SU-DHL-6 (cell line): Measurements from ENCODE around the gene ZNF592.

ENCODE experiments used
- H2AFZ ChIP-seq: fragments of 200-600 bp; sonication (generic); 2 replicates; pipeline ENCODE4 v1.6.1; 2014; ENCODE audit warnings: low read depth, mild to moderate bottlenecking, moderate library complexity, mixed read lengths, antibody characterized with exemption, low read length; ENCODE audit not compliant: severe bottlenecking
- H3F3A ChIP-seq: fragments of 200-600 bp; shearing (Covaris generic); 2 replicates; pipeline ENCODE4 v1.6.0; 2016; ENCODE audit warnings: antibody characterized with exemption, mild to moderate bottlenecking; ENCODE audit not compliant: insufficient read depth
- H3K27ac ChIP-seq: fragments of 200-600 bp; sonication (generic); 2 replicates; pipeline ENCODE4 v1.5.1; 2016; ENCODE audit warnings: low read depth, mild to moderate bottlenecking, low read length, moderate library complexity, mixed read lengths
- H3K27me3 ChIP-seq: fragments of 200-600 bp; sonication (generic), shearing (Covaris generic); 2 replicates; pipeline ENCODE4 v1.6.0; 2014; ENCODE audit warnings: mild to moderate bottlenecking, low read length
- H3K36me3 ChIP-seq: fragments of 200-600 bp; sonication (generic); 2 replicates; pipeline ENCODE4 v1.6.1; 2014; ENCODE audit warnings: mild to moderate bottlenecking, low read length, mixed read lengths
- H3K4me2 ChIP-seq: fragments of 300-600, 200-600 bp; shearing (Covaris generic), sonication (generic); 2 replicates; pipeline ENCODE4 v1.6.0; 2014; ENCODE audit warnings: low read length, low read depth, mild to moderate bottlenecking; ENCODE audit not compliant: poor library complexity, severe bottlenecking
- H3K4me3 ChIP-seq: fragments of 200-600 bp; sonication (generic); 2 replicates; pipeline ENCODE4 v1.5.1; 2014; ENCODE audit warnings: antibody characterized with exemption, low read length, mild to moderate bottlenecking, mixed read lengths; ENCODE audit not compliant: insufficient read depth, poor library complexity, severe bottlenecking
- H3K79me2 ChIP-seq: fragments of 200-600 bp; sonication (generic); 2 replicates; pipeline ENCODE4 v1.6.1; 2014; ENCODE audit warnings: mild to moderate bottlenecking, low read length, moderate library complexity; ENCODE audit not compliant: insufficient read depth
- H3K9ac ChIP-seq: fragments of 200-600 bp; sonication (generic); 2 replicates; pipeline ENCODE4 v1.7.0; 2014; ENCODE audit warnings: mild to moderate bottlenecking, low read length
- H3K9me2 ChIP-seq: fragments of 200-600 bp; sonication (generic); replicated peaks from 2 replicates; pipeline ENCODE4 v1.6.1; 2014; ENCODE audit warnings: low read length; ENCODE audit not compliant: insufficient read depth
- H3K9me3 ChIP-seq: fragments of 200-600 bp; sonication (generic); 2 replicates; pipeline ENCODE4 v1.6.1; 2014; ENCODE audit warnings: low read length, mixed read lengths; ENCODE audit not compliant: insufficient read depth
- H4K20me1 ChIP-seq: fragments of 200-600 bp; sonication (generic); 2 replicates; pipeline ENCODE4 v1.6.1; 2014; ENCODE audit warnings: low read depth, mild to moderate bottlenecking, antibody characterized with exemption, low read length, moderate library complexity, mixed read lengths
- CTCF ChIP-seq: fragments of 200-600 bp; sonication (generic); IDR thresholded peaks from one replicate; pipeline ENCODE4 v1.5.1; 2017; ENCODE audit warnings: antibody characterized with exemption, mild to moderate bottlenecking, low read length, moderate library complexity; ENCODE audit not compliant: insufficient read depth, poor library complexity, severe bottlenecking
- EZH2phosphoT487 ChIP-seq: fragments of 200-600 bp; sonication (generic), shearing (Covaris generic); conservative IDR thresholded peaks from 2 replicates; pipeline ENCODE4 v1.6.1; 2018; ENCODE audit warnings: mild to moderate bottlenecking, antibody characterized with exemption, low read length, moderate library complexity, mixed read lengths

The ZNF592 gene

GRCh38 chr15:84797212-84797611, 48.8 kb downstream of the ZNF592 start:
- H3K4me2 ChIP-seq, result no peak overlapping the region
- no peaks in the 10 kb centered on the region for H3K27me3 ChIP-seq
- H3F3A ChIP-seq, result no peaks in the 10 kb centered on the region
- 0 out of 2 replicates have a peak, but pooled peaks cover 4% of the 10 kb centered on the region for H3K79me2 ChIP-seq
- H3K27ac ChIP-seq, result no peak overlapping the region
- peaks cover 8% of the 10 kb centered on the region for H3K36me3 ChIP-seq
- no peaks in the 10 kb centered on the region for H3K9me3 ChIP-seq
- H3K9ac ChIP-seq, result no peak overlapping the region
- no peaks in the 10 kb centered on the region for H4K20me1 ChIP-seq
- H2AFZ ChIP-seq, result no peak overlapping the region
- TF ChIP-seq EZH2phosphoT487 (no peak), CTCF (no peak)
- no peak overlapping the region for H3K4me3 ChIP-seq
- H3K9me2 ChIP-seq, result no peaks in the 10 kb centered on the region

GRCh38 chr15:84797801-84798200, 49.4 kb downstream of the ZNF592 start:
- TF ChIP-seq EZH2phosphoT487, result no peak
- TF ChIP-seq CTCF, result no peak
- Histone ChIP-seq H3F3A (no peaks in the 10 kb centered on the region), H3K4me3 (no peak overlapping the region), H3K4me2 (no peak overlapping the region), H3K27ac (no peak overlapping the region), H3K79me2 (0 out of 2 replicates have a peak, but pooled peaks cover 4% of the 10 kb centered on the region), H3K27me3 (no peaks in the 10 kb centered on the region), H3K9ac (no peak overlapping the region), H3K36me3 (peaks cover 8% of the 10 kb centered on the region), H2AFZ (no peak overlapping the region), H3K9me3 (no peaks in the 10 kb centered on the region), H3K9me2 (no peaks in the 10 kb centered on the region), H4K20me1 (no peaks in the 10 kb centered on the region)

- no peaks in the 10 kb centered on the region for H3K9me3 ChIP-seq
- H2AFZ ChIP-seq, result no peak overlapping the region
- 0 out of 2 replicates have a peak, but pooled peaks cover 2% of the 10 kb centered on the region for H3K79me2 ChIP-seq
- no peak overlapping the region for H3K27ac ChIP-seq
- H4K20me1 ChIP-seq, result no peaks in the 10 kb centered on the region
- no peaks in the 10 kb centered on the region for H3K27me3 ChIP-seq
- H3K36me3 ChIP-seq, result peaks cover 6% of the 10 kb centered on the region
- H3K9ac ChIP-seq, result no peak overlapping the region
- no peaks in the 10 kb centered on the region for H3F3A ChIP-seq
- TF ChIP-seq EZH2phosphoT487 (no peak), CTCF (no peak)
- H3K9me2 ChIP-seq, result no peaks in the 10 kb centered on the region
- H3K4me2 ChIP-seq, result no peak overlapping the region
- no peak overlapping the region for H3K4me3 ChIP-seq
These were observed 50.1 kb downstream of the ZNF592 start for GRCh38 chr15:84798436-84798946.
